GM21447 (cell line): ENCODE data around the gene ZNF277.

Experiments
- ATAC-seq: cut with Tn5 transposase; IDR thresholded peaks from one replicate; pipeline ENCODE4 v1.9.1; 2021; ENCODE audit not compliant: unreplicated experiment

The ZNF277 gene

GRCh38 chr7:112206991-112207592, 597 bp downstream of the ZNF277 start:
- ATAC-seq: no peak

GRCh38 chr7:112207765-112208164, 1.3 kb downstream of the ZNF277 start:
- ATAC-seq: no peak

- ATAC-seq: no peak
These were observed 4.9 kb downstream of the ZNF277 start for GRCh38 chr7:112211348-112211907.

GRCh38 chr7:112212571-112212970, 6.1 kb downstream of the ZNF277 start:
- ATAC-seq: no peak

- no peak for ATAC-seq
These were observed 7.2 kb downstream of the ZNF277 start for GRCh38 chr7:112213735-112214134.

GRCh38 chr7:112214268-112214667, 7.8 kb downstream of the ZNF277 start:
- no peak for ATAC-seq

- no peak for ATAC-seq
These were observed 8.4 kb downstream of the ZNF277 start for GRCh38 chr7:112214883-112215282.

GRCh38 chr7:112215787-112216186, 9.3 kb downstream of the ZNF277 start:
- no peak for ATAC-seq

- ATAC-seq: no peak
These were observed 14.5 kb downstream of the ZNF277 start for GRCh38 chr7:112220877-112221434.

GRCh38 chr7:112223310-112223709, 16.8 kb downstream of the ZNF277 start:
- no peak for ATAC-seq

GRCh38 chr7:112224186-112224585, 17.7 kb downstream of the ZNF277 start:
- no peak for ATAC-seq

GRCh38 chr7:112225006-112225405, 18.5 kb downstream of the ZNF277 start:
- no peak for ATAC-seq

- ATAC-seq: no peak
These were observed 20.3 kb downstream of the ZNF277 start for GRCh38 chr7:112226701-112227276.

GRCh38 chr7:112228632-112229031, 22.1 kb downstream of the ZNF277 start:
- no peak for ATAC-seq

GRCh38 chr7:112232212-112232978, 25.9 kb downstream of the ZNF277 start:
- no peak for ATAC-seq

GRCh38 chr7:112233048-112233697, 26.7 kb downstream of the ZNF277 start:
- no peak for ATAC-seq

- ATAC-seq: no peak
These were observed 27.7 kb downstream of the ZNF277 start for GRCh38 chr7:112234147-112234546.

- ATAC-seq: no peak
These were observed 30.1 kb downstream of the ZNF277 start for GRCh38 chr7:112236597-112236996.

GRCh38 chr7:112238330-112238729, 31.8 kb downstream of the ZNF277 start:
- ATAC-seq: no peak

- ATAC-seq: no peak
These were observed 32.5 kb downstream of the ZNF277 start for GRCh38 chr7:112238852-112239610.
